IMR-90 (cell line): ENCODE data around the gene FBXW7. TPM values are rescaled to one million over a fixed set of nuclear protein-coding genes. Genes with fewer than 3 reads are reported as not detected.

Source experiments
- ATAC-seq: fragments of 200-7000 bp; cut with Tn5 transposase; 2 replicates; pipeline ENCODE4 v1.9.1; 2020; ENCODE audit warnings: low read depth, mild to moderate bottlenecking, moderate library complexity
- BruUV-seq: library from RNA; stranded (reverse); fragments of 400-500 nt; replicated peaks from 2 replicates; lab custom pipeline; 2021; lab: Mats Ljungman, UMichigan
- CTCF ChIA-PET: fragments of 300-600 bp; formaldehyde crosslinking; extraction: SDS; loops from one replicate; lab custom pipeline; 2021; ENCODE audit warnings: antibody characterized with exemption; lab: Yijun Ruan, JAX
- POLR2A ChIA-PET: fragments of 300-600 bp; sonication (Branson Sonifier 250); formaldehyde crosslinking; loops from one replicate; lab custom pipeline; 2022; ENCODE audit warnings: antibody characterized with exemption; ENCODE audit not compliant: unreplicated experiment; lab: Charles Lee
- DNase-seq: peaks from one replicate; pipeline ENCODE4 v3.0.0; 2013
- H2AFZ ChIP-seq: replicated peaks from 2 replicates; pipeline ENCODE3; 2013; ENCODE audit warnings: low read length, mild to moderate bottlenecking; ENCODE audit not compliant: poor library complexity
- H2AK5ac ChIP-seq: 2 replicates; pipeline ENCODE4 v1.6.1; 2013; ENCODE audit warnings: low read depth, low read length, inconsistent platforms
- H2AK9ac ChIP-seq: replicated peaks from 2 replicates; pipeline ENCODE3; 2013; ENCODE audit warnings: mild to moderate bottlenecking, low read depth, low read length, moderate library complexity; ENCODE audit not compliant: poor library complexity
- H2BK120ac ChIP-seq: 2 replicates; pipeline ENCODE4 v1.6.1; 2013; ENCODE audit warnings: low read depth, low read length, inconsistent platforms
- H2BK15ac ChIP-seq: 3 replicates; pipeline ENCODE4 v1.6.1; 2013; ENCODE audit warnings: low read depth, low read length, inconsistent platforms
- H2BK20ac ChIP-seq: 2 replicates; pipeline ENCODE4 v1.6.1; 2013; ENCODE audit warnings: low read depth, mild to moderate bottlenecking, inconsistent platforms, low read length, moderate library complexity
- H2BK5ac ChIP-seq: 2 replicates; pipeline ENCODE4 v1.6.1; 2013; ENCODE audit warnings: mild to moderate bottlenecking, low read depth, low read length, inconsistent platforms; ENCODE audit not compliant: poor library complexity, severe bottlenecking
- H3K14ac ChIP-seq: replicated peaks from 2 replicates; pipeline ENCODE4 v1.6.1; 2013; ENCODE audit warnings: low read depth, low read length, inconsistent platforms
- H3K18ac ChIP-seq: 2 replicates; pipeline ENCODE4 v1.6.1; 2013; ENCODE audit warnings: low read depth, low read length, control low read depth
- H3K23ac ChIP-seq: 2 replicates; pipeline ENCODE4 v1.6.1; 2013; ENCODE audit warnings: low read depth, low read length, inconsistent platforms
- H3K27ac ChIP-seq: 2 replicates; pipeline ENCODE4 v1.5.1; 2013; ENCODE audit warnings: mild to moderate bottlenecking, control low read depth, low read length; ENCODE audit not compliant: insufficient read depth
- H3K27me3 ChIP-seq: 2 replicates; pipeline ENCODE4 v1.6.1; 2013; ENCODE audit warnings: low read length; ENCODE audit not compliant: control insufficient read depth, insufficient read depth
- H3K36me3 ChIP-seq: 2 replicates; pipeline ENCODE4 v1.6.1; 2013; ENCODE audit warnings: low read length, mixed read lengths; ENCODE audit not compliant: control insufficient read depth, insufficient read depth
- H3K4ac ChIP-seq: 2 replicates; pipeline ENCODE4 v1.6.1; 2013; ENCODE audit warnings: low read depth, low read length, inconsistent platforms
- H3K4me1 ChIP-seq: 2 replicates; pipeline ENCODE4 v1.6.1; 2013; ENCODE audit warnings: low read length, mixed read lengths; ENCODE audit not compliant: control insufficient read depth, insufficient read depth
- H3K4me2 ChIP-seq: 2 replicates; pipeline ENCODE4 v1.6.1; 2013; ENCODE audit warnings: low read depth, mild to moderate bottlenecking, control low read depth, low read length, moderate library complexity
- H3K4me3 ChIP-seq: 2 replicates; pipeline ENCODE4 v1.5.1; 2013; ENCODE audit warnings: low read depth, mild to moderate bottlenecking, control low read depth, low read length, moderate library complexity; ENCODE audit not compliant: insufficient read depth
- H3K56ac ChIP-seq: 2 replicates; pipeline ENCODE4 v1.6.1; 2013; ENCODE audit warnings: low read length, inconsistent platforms; ENCODE audit not compliant: insufficient read depth; ENCODE audit errors: extremely low read depth
- H3K79me1 ChIP-seq, 2 experiments: 2 replicates each; pipeline ENCODE4 v1.6.1; 2013; ENCODE audit warnings: low read length in 2 of 2, inconsistent platforms in 1 of 2, low read depth in 1 of 2
- H3K9ac ChIP-seq: 2 replicates; pipeline ENCODE4 v1.6.1; 2013; ENCODE audit warnings: low read depth, low read length, control low read depth
- H3K9me1 ChIP-seq: 2 replicates; pipeline ENCODE4 v1.6.1; 2013; ENCODE audit warnings: low read length, inconsistent platforms; ENCODE audit not compliant: insufficient read depth
- H3K9me3 ChIP-seq: 2 replicates; pipeline ENCODE4 v1.6.1; 2013; ENCODE audit warnings: low read length; ENCODE audit not compliant: control insufficient read depth, insufficient read depth
- H4K20me1 ChIP-seq: 2 replicates; pipeline ENCODE4 v1.6.1; 2013; ENCODE audit warnings: low read length, inconsistent platforms; ENCODE audit not compliant: insufficient read depth
- H4K5ac ChIP-seq: 2 replicates; pipeline ENCODE4 v1.6.1; 2013; ENCODE audit warnings: mild to moderate bottlenecking, low read depth, low read length, control low read depth
- H4K8ac ChIP-seq, 2 experiments: 2 replicates each; pipeline ENCODE4 v1.6.1; 2013; ENCODE audit warnings: low read depth in 2 of 2, low read length in 2 of 2, control low read depth in 1 of 2, inconsistent platforms in 1 of 2
- H4K91ac ChIP-seq: 2 replicates; pipeline ENCODE4 v1.6.1; 2013; ENCODE audit warnings: low read depth, low read length, inconsistent platforms; ENCODE audit not compliant: insufficient read depth
- BHLHE40 ChIP-seq: fragments of 150-350 bp; IDR thresholded peaks from 2 replicates; pipeline ENCODE4 v1.6.1; 2016; ENCODE audit warnings: mild to moderate bottlenecking, low read depth, low read length
- CEBPB ChIP-seq: IDR thresholded peaks from 2 replicates; pipeline ENCODE4 v1.6.1; 2012; ENCODE audit warnings: low read depth, low read length, improper control_type of control experiment
- ELK1 ChIP-seq: fragments of 150-350 bp; IDR thresholded peaks from 2 replicates; pipeline ENCODE4 v1.6.1; 2016; ENCODE audit warnings: low read depth, mild to moderate bottlenecking, low read length, moderate library complexity, borderline replicate concordance
- MAZ ChIP-seq: IDR thresholded peaks from 2 replicates; pipeline ENCODE4 v1.6.1; 2012; ENCODE audit warnings: low read depth, mild to moderate bottlenecking, low read length, improper control_type of control experiment, moderate library complexity, borderline replicate concordance
- NFE2L2 ChIP-seq: fragments of 150-350 bp; IDR thresholded peaks from 2 replicates; pipeline ENCODE4 v1.6.1; 2016; ENCODE audit warnings: low read depth, mild to moderate bottlenecking, low read length
- POLR2A ChIP-seq: IDR thresholded peaks from 2 replicates; pipeline ENCODE4 v1.6.1; 2012; ENCODE audit warnings: mild to moderate bottlenecking, low read depth, low read length
- RAD21 ChIP-seq: IDR thresholded peaks from 2 replicates; pipeline ENCODE4 v1.6.1; 2012; ENCODE audit warnings: low read length, improper control_type of control experiment
- RCOR1 ChIP-seq: IDR thresholded peaks from 2 replicates; pipeline ENCODE4 v1.6.1; 2012; ENCODE audit warnings: mild to moderate bottlenecking, low read length, improper control_type of control experiment; ENCODE audit not compliant: insufficient replicate concordance
- RFX5 ChIP-seq: IDR thresholded peaks from 2 replicates; pipeline ENCODE4 v1.8.0; 2012; ENCODE audit warnings: low read depth, mild to moderate bottlenecking, low read length, moderate library complexity
- SMC3 ChIP-seq: fragments of 150-350 bp; IDR thresholded peaks from 2 replicates; pipeline ENCODE4 v1.6.1; 2016; ENCODE audit warnings: low read depth, mild to moderate bottlenecking, antibody characterized with exemption, low read length, moderate library complexity
- WGBS, 2 experiments: methylation state at CpG; one replicate each; pipeline versions ENCODE4 v1.1.5 to v1.1.7; 2013; ENCODE audit warnings: missing lambda C conversion rate in 2 of 2; ENCODE audit not compliant: insufficient read length in 1 of 2; ENCODE audit errors: extremely low coverage in 2 of 2; 5-methylcytosine and 5-hydroxymethylcytosine counted together
- dilution Hi-C: fragments of 300-500 bp; cut with HindIII; formaldehyde crosslinking; loops from one replicate; pipeline ENCODE4 v1.14.3; 2018; ENCODE audit warnings: low sequenced_read_pairs; ENCODE audit not compliant: unreplicated experiment
- in situ Hi-C: fragments of 300-500 bp; cut with MboI; formaldehyde crosslinking; loops from 3 replicates; pipeline ENCODE4 v1.14.3; 2019; ENCODE audit warnings: low sequenced_read_pairs, inconsistent platforms, mixed read lengths
- intact Hi-C: fragments of 100-400 bp; cut with micrococcal nuclease; formaldehyde crosslinking; loops from 2 replicates; pipeline ENCODE4 v1.10.0; 2022
- polyA plus RNA-seq, 3 experiments: library from polyadenylated mRNA; depleted of rRNA; stranded (reverse); fragments of >200 nt; gene quantifications; 2 replicates each; pipeline ENCODE4 v1.2.3, GENCODE V29; 2012; ENCODE audit warnings: low replicate concordance in 1 of 3
- total RNA-seq: library from RNA; depleted of rRNA; stranded (reverse); fragments of >200 nt; gene quantifications from 2 replicates; pipeline ENCODE4 v1.2.3, GENCODE V29; 2012
- TF ChIP-seq, protein P1 (sequence below): fragments of 150-350 bp; IDR thresholded peaks from 2 replicates; pipeline ENCODE4 v1.6.1; 2017; ENCODE audit warnings: mild to moderate bottlenecking, antibody characterized with exemption, low read length, low read depth
- TF ChIP-seq, protein P2 (sequence below): conservative IDR thresholded peaks from 2 replicates; pipeline ENCODE4 v1.5.1; 2012; ENCODE audit warnings: mild to moderate bottlenecking, low read depth, low read length, improper control_type of control experiment

Gene FBXW7
- total and polyA plus RNA-seq, 2 of the 4 experiments (the other 2 are of a cell fraction): 7.2 to 27.4 TPM

GRCh38 chr4:152346526-152346925, 189.4 kb downstream of the FBXW7 start:
- dilution Hi-C loops: no loop called here
- Histone ChIP-seq H3K27me3 (no peaks in the 10 kb centered on the region), H4K91ac (no peak overlapping the region), H2AK9ac (no peak overlapping the region), H3K4me2 (no peak overlapping the region), H4K5ac (no peak overlapping the region), H3K9ac (no peak overlapping the region), H3K14ac (no peak overlapping the region), H2BK120ac (no peak overlapping the region), H2BK20ac (no peak overlapping the region), H3K36me3 (peaks cover 3% of the 10 kb centered on the region; the same call in 1 of the 2 replicates), H3K4me1 (no peaks in the 10 kb centered on the region; the same call in 1 of the 2 replicates), H2BK5ac (no peak overlapping the region), H3K9me1 (no peaks in the 10 kb centered on the region), H3K23ac (no peak overlapping the region), H4K8ac (no peak overlapping the region), H3K27ac (no peak overlapping the region), H4K20me1 (no peaks in the 10 kb centered on the region), H2BK15ac (no peak overlapping the region), H3K18ac (no peak overlapping the region), H2AFZ (no peak overlapping the region), H3K4ac (no peak overlapping the region), H3K56ac (no peak overlapping the region), H3K9me3 (no peaks in the 10 kb centered on the region), H3K4me3 (no peak overlapping the region), H2AK5ac (no peak overlapping the region), H3K79me1 (peaks cover 0 to 3% of the 10 kb centered on the region in 2 experiments; a peak in 2 of 4 replicates)
- DNase-seq (no peak), ATAC-seq (no peak)
- no peak for TF ChIP-seq BHLHE40
- TF ChIP-seq RAD21: no peak
- TF ChIP-seq RFX5: no peak
- no peak for TF ChIP-seq RCOR1
- TF ChIP-seq MAZ: no peak
- no peak for TF ChIP-seq POLR2A
- no peak for TF ChIP-seq CEBPB
- TF ChIP-seq, protein P1, sequence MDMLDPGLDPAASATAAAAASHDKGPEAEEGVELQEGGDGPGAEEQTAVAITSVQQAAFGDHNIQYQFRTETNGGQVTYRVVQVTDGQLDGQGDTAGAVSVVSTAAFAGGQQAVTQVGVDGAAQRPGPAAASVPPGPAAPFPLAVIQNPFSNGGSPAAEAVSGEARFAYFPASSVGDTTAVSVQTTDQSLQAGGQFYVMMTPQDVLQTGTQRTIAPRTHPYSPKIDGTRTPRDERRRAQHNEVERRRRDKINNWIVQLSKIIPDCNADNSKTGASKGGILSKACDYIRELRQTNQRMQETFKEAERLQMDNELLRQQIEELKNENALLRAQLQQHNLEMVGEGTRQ: no peak
- TF ChIP-seq NFE2L2: no peak
- TF ChIP-seq SMC3: no peak
- TF ChIP-seq, protein P2, sequence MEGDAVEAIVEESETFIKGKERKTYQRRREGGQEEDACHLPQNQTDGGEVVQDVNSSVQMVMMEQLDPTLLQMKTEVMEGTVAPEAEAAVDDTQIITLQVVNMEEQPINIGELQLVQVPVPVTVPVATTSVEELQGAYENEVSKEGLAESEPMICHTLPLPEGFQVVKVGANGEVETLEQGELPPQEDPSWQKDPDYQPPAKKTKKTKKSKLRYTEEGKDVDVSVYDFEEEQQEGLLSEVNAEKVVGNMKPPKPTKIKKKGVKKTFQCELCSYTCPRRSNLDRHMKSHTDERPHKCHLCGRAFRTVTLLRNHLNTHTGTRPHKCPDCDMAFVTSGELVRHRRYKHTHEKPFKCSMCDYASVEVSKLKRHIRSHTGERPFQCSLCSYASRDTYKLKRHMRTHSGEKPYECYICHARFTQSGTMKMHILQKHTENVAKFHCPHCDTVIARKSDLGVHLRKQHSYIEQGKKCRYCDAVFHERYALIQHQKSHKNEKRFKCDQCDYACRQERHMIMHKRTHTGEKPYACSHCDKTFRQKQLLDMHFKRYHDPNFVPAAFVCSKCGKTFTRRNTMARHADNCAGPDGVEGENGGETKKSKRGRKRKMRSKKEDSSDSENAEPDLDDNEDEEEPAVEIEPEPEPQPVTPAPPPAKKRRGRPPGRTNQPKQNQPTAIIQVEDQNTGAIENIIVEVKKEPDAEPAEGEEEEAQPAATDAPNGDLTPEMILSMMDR: no peak
- no peak for TF ChIP-seq ELK1
- ChIA-PET POLR2A (no interaction called here), CTCF (no interaction called here)
- intact Hi-C loops: no loop called here
- BruUV-seq: no TSS peak
- in situ Hi-C loops: no loop called here
- 100% methylated on average over 1 of the region's 2 CpGs; no CpG with 5 or more reads in 1 of the 2 experiments for WGBS, 2 experiments
